Rectal smooth muscle tissue (tissue), 1 donor: ENCODE results near the gene TMEM95.
A peak's percentile ranks its signal among the peaks of the same experiment; 100 is the strongest.

Source experiments
- H3K27ac ChIP-seq: one replicate; pipeline ENCODE4 v1.7.0; 2013; ENCODE audit warnings: low read depth, low read length, inconsistent platforms
- H3K27me3 ChIP-seq: one replicate; pipeline ENCODE4 v1.7.0; 2013; ENCODE audit warnings: low read length; ENCODE audit not compliant: control insufficient read depth, insufficient read depth
- H3K36me3 ChIP-seq: one replicate; pipeline ENCODE4 v1.7.0; 2013; ENCODE audit warnings: low read length; ENCODE audit not compliant: control insufficient read depth, insufficient read depth
- H3K4me1 ChIP-seq: one replicate; pipeline ENCODE4 v1.7.0; 2013; ENCODE audit warnings: low read length; ENCODE audit not compliant: control insufficient read depth, insufficient read depth
- H3K4me3 ChIP-seq: one replicate; pipeline ENCODE4 v1.7.0; 2013; ENCODE audit warnings: low read length
- H3K9ac ChIP-seq: one replicate; pipeline ENCODE4 v1.7.0; 2013; ENCODE audit warnings: low read length

TMEM95 gene

DNA sequence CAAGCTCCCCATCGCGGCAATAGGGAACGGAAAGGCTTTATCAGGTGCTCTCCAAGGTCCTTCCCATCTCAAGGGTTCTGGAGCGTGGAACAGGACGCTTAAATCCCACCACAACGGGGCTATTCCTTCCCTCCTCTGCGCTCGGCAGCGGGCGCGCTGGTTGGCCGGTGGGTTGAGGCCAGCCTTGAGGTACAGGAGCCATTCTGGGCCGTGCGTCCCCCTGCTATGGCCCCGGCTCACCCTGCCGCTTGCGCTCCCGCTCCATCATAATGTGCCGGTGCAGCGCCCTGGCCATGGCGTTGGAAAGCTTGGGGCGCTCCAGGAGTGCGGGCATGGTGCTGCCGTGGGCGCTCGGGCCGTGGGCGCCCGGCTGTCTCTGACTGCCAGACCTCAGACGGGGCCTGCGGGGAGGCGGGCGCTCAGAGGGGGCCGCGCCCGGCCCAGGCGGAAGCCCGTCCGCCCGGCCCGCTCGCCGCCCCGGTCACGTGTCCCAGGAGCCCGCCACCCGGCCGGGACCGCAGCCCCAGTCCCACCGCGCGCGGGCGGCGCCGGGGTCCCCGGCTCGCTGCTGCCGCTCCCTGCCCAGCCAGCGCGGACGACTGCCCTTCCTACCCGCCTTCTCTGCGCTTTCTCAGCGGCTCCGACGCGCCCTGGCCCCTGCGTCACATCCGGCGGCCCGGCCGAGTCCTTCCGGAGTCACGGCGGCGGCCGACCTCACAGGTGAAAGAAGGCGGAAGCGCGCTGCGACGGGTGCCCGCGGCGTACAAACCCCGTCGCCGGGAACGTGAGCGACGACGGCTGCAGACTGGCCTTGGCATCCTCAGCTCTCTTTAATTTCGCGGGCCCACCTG is 40.0 kb upstream of the TMEM95 start, which contains the start of gene GPS2:
Gene GPS2 (minus strand): TSS at position 642 of the 851 bp plus-strand sequence. CDS start 308 bp downstream, at position 334.
- no peaks in the 10 kb centered on the region for H3K27me3 ChIP-seq
- peak within 1 kb of the TSS; percentile 92 for H3K4me3 ChIP-seq
- peak within 1 kb of the TSS; percentile 92 for H3K9ac ChIP-seq
- peaks cover 13% of the 10 kb centered on the region for H3K4me1 ChIP-seq
- H3K27ac ChIP-seq = peak within 1 kb of the TSS; percentile 92
- H3K36me3 ChIP-seq = peaks cover 42% of the 10 kb centered on the region

GRCh38 chr17:7315570-7316235 is 39.3 kb upstream of the TMEM95 start:
- Histone ChIP-seq H3K9ac (peak overlapping the region; percentile 8), H3K4me1 (peaks cover 13% of the 10 kb centered on the region), H3K4me3 (peak overlapping the region; percentile 92), H3K27ac (peak overlapping the region; percentile 92), H3K36me3 (peaks cover 34% of the 10 kb centered on the region), H3K27me3 (no peaks in the 10 kb centered on the region)

GRCh38 chr17:7317161-7317803 is 37.7 kb upstream of the TMEM95 start:
- Histone ChIP-seq H3K4me1 (peaks cover 13% of the 10 kb centered on the region), H3K4me3 (no peak overlapping the region), H3K36me3 (peaks cover 40% of the 10 kb centered on the region), H3K9ac (no peak overlapping the region), H3K27ac (no peak overlapping the region), H3K27me3 (no peaks in the 10 kb centered on the region)

DNA sequence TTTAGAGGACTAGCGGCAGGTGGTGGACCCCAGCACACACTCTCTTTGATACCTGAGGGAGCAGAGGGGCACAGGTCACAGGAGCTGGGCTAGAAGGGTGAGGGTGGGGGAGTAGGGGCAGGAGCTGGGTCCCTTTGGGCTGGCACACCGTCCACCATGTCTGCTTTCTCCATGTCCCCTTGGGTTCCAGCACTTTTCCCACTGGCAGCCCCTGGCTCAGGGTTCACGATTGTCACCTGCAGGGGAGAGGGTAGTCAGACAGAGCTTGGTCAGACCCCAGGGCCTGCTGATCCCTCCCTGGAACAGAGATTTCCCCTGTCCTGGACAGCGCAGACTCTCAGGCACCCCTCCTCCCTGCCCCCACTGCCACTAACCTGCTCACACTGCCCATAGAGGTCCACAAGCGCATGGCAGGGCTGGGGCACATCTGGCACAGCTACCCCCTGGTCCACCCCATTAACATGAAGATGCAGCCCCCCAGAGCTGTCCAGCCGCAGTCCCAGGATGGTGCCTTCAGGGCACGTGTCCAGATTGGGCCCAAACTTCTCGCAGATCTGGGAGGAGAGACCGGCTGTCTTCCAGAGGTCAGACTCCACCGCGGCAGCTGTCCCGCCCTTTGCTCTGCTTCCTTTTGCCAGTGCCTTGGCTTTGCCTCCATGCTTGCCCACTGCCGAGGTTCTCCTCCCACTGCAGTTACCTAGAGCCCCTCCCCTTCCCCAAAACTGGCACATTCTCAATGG is 36.7 kb upstream of the TMEM95 start:
- Histone ChIP-seq H3K4me3 (no peak overlapping the region), H3K27ac (no peak overlapping the region), H3K27me3 (no peaks in the 10 kb centered on the region), H3K4me1 (peaks cover 13% of the 10 kb centered on the region), H3K9ac (no peak overlapping the region), H3K36me3 (peaks cover 40% of the 10 kb centered on the region)

GRCh38 chr17:7321466-7321865 is 33.5 kb upstream of the TMEM95 start:
- H3K27ac ChIP-seq = no peak overlapping the region
- no peaks in the 10 kb centered on the region for H3K4me1 ChIP-seq
- no peaks in the 10 kb centered on the region for H3K27me3 ChIP-seq
- peaks cover 51% of the 10 kb centered on the region for H3K36me3 ChIP-seq
- no peak overlapping the region for H3K4me3 ChIP-seq
- no peak overlapping the region for H3K9ac ChIP-seq

DNA sequence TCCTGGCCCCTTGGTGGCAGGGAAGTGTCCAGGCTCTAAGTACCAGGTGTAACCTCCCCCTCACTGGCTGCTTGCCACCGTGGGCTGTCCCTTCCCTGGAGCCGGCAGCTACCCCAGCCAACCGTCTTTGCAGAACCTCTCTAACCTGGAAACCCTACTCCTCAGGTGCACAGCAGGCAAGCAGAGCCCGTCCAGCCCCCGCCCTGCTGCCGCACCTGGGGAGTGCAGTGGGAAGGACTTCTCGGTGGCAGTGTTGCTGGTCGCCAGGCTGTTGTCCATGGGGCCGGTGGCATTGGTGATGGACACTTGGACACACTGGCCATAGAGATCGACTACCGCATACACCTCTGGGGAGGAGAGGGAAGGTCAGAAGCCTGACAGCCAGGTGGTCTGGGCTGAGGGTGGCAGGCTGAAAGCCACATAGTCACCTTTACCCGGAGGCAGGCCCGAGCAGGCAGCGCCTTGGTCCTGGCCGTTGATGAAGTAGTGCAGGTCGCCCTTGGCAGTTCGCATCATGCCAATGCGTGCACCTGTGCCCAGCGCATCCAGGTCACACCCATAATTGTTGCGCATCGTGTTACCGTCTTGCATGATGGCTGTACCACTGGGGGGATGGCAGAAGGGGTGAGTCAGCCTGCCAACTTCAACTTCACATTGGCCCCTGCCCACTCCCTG is 32.3 kb upstream of the TMEM95 start:
- H3K27ac ChIP-seq = no peak overlapping the region
- no peak overlapping the region for H3K4me3 ChIP-seq
- H3K9ac ChIP-seq = no peak overlapping the region
- no peaks in the 10 kb centered on the region for H3K27me3 ChIP-seq
- H3K4me1 ChIP-seq = no peaks in the 10 kb centered on the region
- H3K36me3 ChIP-seq = peaks cover 46% of the 10 kb centered on the region

GRCh38 chr17:7323731-7324437 is 31.1 kb upstream of the TMEM95 start:
- H3K27ac ChIP-seq = no peak overlapping the region
- peaks cover 42% of the 10 kb centered on the region for H3K36me3 ChIP-seq
- no peaks in the 10 kb centered on the region for H3K27me3 ChIP-seq
- H3K9ac ChIP-seq = no peak overlapping the region
- no peak overlapping the region for H3K4me3 ChIP-seq
- H3K4me1 ChIP-seq = peaks cover 4% of the 10 kb centered on the region

GRCh38 chr17:7324438-7324779 is 30.5 kb upstream of the TMEM95 start:
- Histone ChIP-seq H3K9ac (no peak overlapping the region), H3K36me3 (peaks cover 40% of the 10 kb centered on the region), H3K4me1 (peaks cover 4% of the 10 kb centered on the region), H3K27me3 (no peaks in the 10 kb centered on the region), H3K27ac (no peak overlapping the region), H3K4me3 (no peak overlapping the region)

DNA sequence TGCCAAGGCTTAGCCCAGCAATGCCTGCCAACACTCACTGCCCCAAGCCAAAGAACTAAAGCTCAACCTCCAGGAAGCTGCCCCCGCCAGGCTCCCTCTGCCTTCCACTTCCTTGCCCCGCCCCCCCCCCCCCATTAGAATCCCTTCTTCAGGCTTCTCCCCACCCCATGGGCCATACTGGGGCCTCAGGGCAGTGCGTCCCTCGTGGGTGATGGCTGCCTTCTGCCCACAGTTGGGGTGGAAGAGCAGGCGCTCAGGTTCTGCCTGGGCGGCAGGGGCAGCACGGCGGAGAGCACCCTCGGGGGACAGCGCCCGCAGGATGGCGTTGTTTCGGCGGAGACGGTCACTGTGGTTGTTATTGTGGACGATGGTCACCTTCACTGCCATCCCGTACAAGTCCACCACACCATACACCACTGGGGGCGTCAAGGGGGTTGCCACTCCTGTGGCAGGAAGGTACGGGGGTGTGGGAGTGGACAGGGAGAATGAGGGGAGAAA is 29.9 kb upstream of the TMEM95 start:
- H3K4me1 ChIP-seq = peaks cover 4% of the 10 kb centered on the region
- H3K9ac ChIP-seq = no peak overlapping the region
- H3K36me3 ChIP-seq = peaks cover 40% of the 10 kb centered on the region
- no peak overlapping the region for H3K4me3 ChIP-seq
- H3K27ac ChIP-seq = no peak overlapping the region
- H3K27me3 ChIP-seq = no peaks in the 10 kb centered on the region

DNA sequence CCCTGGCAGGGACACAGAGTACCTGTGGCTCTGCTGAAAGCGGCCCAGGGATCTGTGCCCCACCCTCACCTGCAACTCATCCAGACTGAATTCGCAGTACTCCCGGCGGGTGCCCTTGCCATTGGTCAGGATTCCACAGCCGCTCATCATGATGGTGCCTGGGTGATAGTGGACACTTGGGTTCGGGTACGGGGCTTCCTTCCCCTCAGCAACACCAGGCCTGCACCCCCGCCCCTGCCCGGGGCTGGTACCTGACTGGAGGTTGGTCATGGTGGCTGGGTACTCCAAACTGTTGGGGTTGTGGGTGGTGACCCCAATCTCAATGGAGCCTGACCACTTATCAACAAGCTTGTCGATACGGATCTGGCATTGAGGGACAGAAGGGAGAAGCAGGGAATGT is 28.8 kb upstream of the TMEM95 start:
- Histone ChIP-seq H3K27me3 (no peaks in the 10 kb centered on the region), H3K4me3 (no peak overlapping the region), H3K27ac (no peak overlapping the region), H3K4me1 (peaks cover 4% of the 10 kb centered on the region), H3K9ac (no peak overlapping the region), H3K36me3 (peaks cover 36% of the 10 kb centered on the region)

- H3K36me3 ChIP-seq = peaks cover 27% of the 10 kb centered on the region
- H3K4me3 ChIP-seq = no peak overlapping the region
- no peaks in the 10 kb centered on the region for H3K27me3 ChIP-seq
- peaks cover 4% of the 10 kb centered on the region for H3K4me1 ChIP-seq
- no peak overlapping the region for H3K27ac ChIP-seq
- no peak overlapping the region for H3K9ac ChIP-seq
Observed at GRCh38 chr17:7327056-7327455, 27.9 kb upstream of the TMEM95 start.
